ENCODE measurements around the gene NRCAM. TPM values are rescaled to one million over a fixed set of nuclear protein-coding genes. Genes with fewer than 3 reads are reported as not detected.

Gene NRCAM
- total RNA-seq, 5 donors from 2014 or later (not counting 1 experiment from before 2014, with no cell fraction given), result 3.1 to 10.7 (median 5.0) TPM

GRCh38 chr7:108419961-108420908 lies 36.0 kb downstream of the NRCAM start:
- no peak overlapping the region for H3K4me3 ChIP-seq (ENCODE audit: control insufficient read depth in 1 of 2, extremely low read depth in 1 of 2, low read length in 1 of 2)
- H3K36me3 ChIP-seq (ENCODE audit: control insufficient read depth in 2 of 2, extremely low read depth in 1 of 2, insufficient read depth in 1 of 2, low read length in 1 of 2), result no peaks in the 10 kb centered on the region
- no peak overlapping the region for H3K4me3 Mint-ChIP-seq
- no peak for DNase-seq
- 0% methylated on average over 1 of the region's 7 CpGs for WGBS (ENCODE audit: insufficient coverage)
- POLR2A ChIA-PET, result interaction anchor here in 1 of 2 donors (1.2 kb wide), 1 partner anchor 46 kb away, joined by 3 read pairs; no protein-coding TSS in a partner anchor
- H3K9me3 Mint-ChIP-seq, result no peaks in the 10 kb centered on the region
- no peak overlapping the region for H3K27ac ChIP-seq (ENCODE audit: low read length)
- no peaks in the 10 kb centered on the region for H3K4me1 ChIP-seq (ENCODE audit: control insufficient read depth in 1 of 2, extremely low read depth in 1 of 2, insufficient read depth in 2 of 2, low read length in 2 of 2)
- H3K9me3 ChIP-seq, result no peaks in the 10 kb centered on the region
- peaks cover 29 to 32% of the 10 kb centered on the region in 2 donors for H3K27me3 Mint-ChIP-seq
- CTCF ChIA-PET, result no interaction called here
- H3K36me3 Mint-ChIP-seq, result no peaks in the 10 kb centered on the region
- no peak overlapping the region for H3K27ac Mint-ChIP-seq
- ATAC-seq (replicated peaks in 1 of 4), result no peak
- H3K4me1 Mint-ChIP-seq, result peaks cover 8 to 25% (median 12%) of the 10 kb centered on the region in 3 donors
- peaks cover 0 to 5% of the 10 kb centered on the region in 2 experiments for H3K27me3 ChIP-seq (replicated peaks in 1 of 2; ENCODE audit: control insufficient read depth in 2 of 2, extremely low read depth in 1 of 2, insufficient read depth in 2 of 2, low read length in 1 of 2)

GRCh38 chr7:108418946-108419345 lies 37.3 kb downstream of the NRCAM start:
- Histone ChIP-seq H3K27ac (ENCODE audit: low read length) (no peak overlapping the region), H3K27me3 (replicated peaks in 1 of 2; ENCODE audit: control insufficient read depth in 2 of 2, extremely low read depth in 1 of 2, insufficient read depth in 2 of 2, low read length in 1 of 2) (peaks cover 0 to 3% of the 10 kb centered on the region in 2 experiments), H3K36me3 (ENCODE audit: control insufficient read depth in 2 of 2, extremely low read depth in 1 of 2, insufficient read depth in 1 of 2, low read length in 1 of 2) (no peaks in the 10 kb centered on the region), H3K4me3 (ENCODE audit: control insufficient read depth in 1 of 2, extremely low read depth in 1 of 2, low read length in 1 of 2) (no peak overlapping the region), H3K9me3 (no peaks in the 10 kb centered on the region), H3K4me1 (ENCODE audit: control insufficient read depth in 1 of 2, extremely low read depth in 1 of 2, insufficient read depth in 2 of 2, low read length in 2 of 2) (no peaks in the 10 kb centered on the region)
- H3K27me3 Mint-ChIP-seq, result peaks cover 29 to 34% of the 10 kb centered on the region in 2 donors
- ATAC-seq (replicated peaks in 1 of 4) (no peak), DNase-seq (no peak)
- H3K36me3 Mint-ChIP-seq, result no peaks in the 10 kb centered on the region
- H3K4me3 Mint-ChIP-seq, result no peak overlapping the region
- H3K4me1 Mint-ChIP-seq, result peaks cover 9 to 25% (median 12%) of the 10 kb centered on the region in 3 donors
- no peaks in the 10 kb centered on the region for H3K9me3 Mint-ChIP-seq
- H3K27ac Mint-ChIP-seq, result no peak overlapping the region
- ChIA-PET CTCF (no interaction called here), POLR2A (interaction anchor here in 1 of 2 donors (1.2 kb wide), 1 partner anchor 45 kb away, joined by 3 read pairs; no protein-coding TSS in a partner anchor)
- WGBS (ENCODE audit: insufficient coverage), result 55% methylated on average over 4 of the region's 7 CpGs

- ChIA-PET POLR2A (no interaction called here), CTCF (no interaction called here)
- ATAC-seq (replicated peaks in 1 of 4) (no peak), DNase-seq (no peak)
- no peak overlapping the region for H3K4me3 ChIP-seq (ENCODE audit: control insufficient read depth in 1 of 2, extremely low read depth in 1 of 2, low read length in 1 of 2)
- Mint-ChIP-seq H3K27ac (no peak overlapping the region), H3K4me3 (no peak overlapping the region), H3K27me3 (peaks cover 33 to 40% of the 10 kb centered on the region in 2 donors), H3K9me3 (peaks cover 0 to 7% (median 4%) of the 10 kb centered on the region in 3 donors), H3K4me1 (peaks cover 9 to 21% (median 12%) of the 10 kb centered on the region in 3 donors), H3K36me3 (no peaks in the 10 kb centered on the region)
- H3K36me3 ChIP-seq (ENCODE audit: control insufficient read depth in 2 of 2, extremely low read depth in 1 of 2, insufficient read depth in 1 of 2, low read length in 1 of 2), result no peaks in the 10 kb centered on the region
- no peak overlapping the region for H3K27ac ChIP-seq (ENCODE audit: low read length)
- H3K27me3 ChIP-seq (replicated peaks in 1 of 2; ENCODE audit: control insufficient read depth in 2 of 2, extremely low read depth in 1 of 2, insufficient read depth in 2 of 2, low read length in 1 of 2), result peaks cover 0 to 6% of the 10 kb centered on the region in 2 experiments
- no peaks in the 10 kb centered on the region for H3K4me1 ChIP-seq (ENCODE audit: control insufficient read depth in 1 of 2, extremely low read depth in 1 of 2, insufficient read depth in 2 of 2, low read length in 2 of 2)
- no peaks in the 10 kb centered on the region for H3K9me3 ChIP-seq
- 50% methylated on average over 2 of the region's 2 CpGs for WGBS (ENCODE audit: insufficient coverage)
These were observed 38.3 kb downstream of the NRCAM start for GRCh38 chr7:108417926-108418325.

DNA sequence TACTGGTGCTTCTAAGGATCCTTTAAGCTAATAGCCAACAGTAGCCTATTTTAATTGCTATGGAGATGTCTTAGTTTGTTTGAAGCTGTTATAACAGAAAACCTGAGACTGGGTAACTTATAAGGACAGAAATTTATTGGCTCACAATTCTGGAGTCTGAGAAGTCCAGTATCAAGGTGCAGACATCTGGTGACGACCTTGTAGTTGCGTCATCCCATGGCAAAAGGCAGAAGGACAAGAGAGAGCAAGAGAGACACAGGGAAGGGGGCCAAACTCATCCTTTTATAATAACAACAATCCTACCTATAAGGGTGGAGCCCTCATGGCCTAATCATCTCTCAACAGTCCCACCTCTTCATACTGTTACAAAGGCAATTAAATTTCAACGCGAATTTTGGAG lies 39.1 kb downstream of the NRCAM start:
- 90% methylated on average over 2 of the region's 4 CpGs for WGBS (ENCODE audit: insufficient coverage)
- Mint-ChIP-seq H3K4me3 (no peak overlapping the region), H3K36me3 (no peaks in the 10 kb centered on the region), H3K27ac (no peak overlapping the region), H3K9me3 (peaks cover 0 to 7% (median 4%) of the 10 kb centered on the region in 3 donors), H3K27me3 (peaks cover 33 to 40% of the 10 kb centered on the region in 2 donors), H3K4me1 (peaks cover 9 to 19% (median 12%) of the 10 kb centered on the region in 3 donors)
- DNase-seq, result no peak
- ChIA-PET CTCF (no interaction called here), POLR2A (interaction anchor here in 1 of 2 donors (0.6 kb wide), 1 partner anchor 23 kb away, joined by 4 read pairs; no protein-coding TSS in a partner anchor)
- Histone ChIP-seq H3K4me3 (ENCODE audit: control insufficient read depth in 1 of 2, extremely low read depth in 1 of 2, low read length in 1 of 2) (no peak overlapping the region), H3K27me3 (replicated peaks in 1 of 2; ENCODE audit: control insufficient read depth in 2 of 2, extremely low read depth in 1 of 2, insufficient read depth in 2 of 2, low read length in 1 of 2) (peaks cover 0 to 6% of the 10 kb centered on the region in 2 experiments), H3K27ac (ENCODE audit: low read length) (no peak overlapping the region), H3K9me3 (no peaks in the 10 kb centered on the region), H3K36me3 (ENCODE audit: control insufficient read depth in 2 of 2, extremely low read depth in 1 of 2, insufficient read depth in 1 of 2, low read length in 1 of 2) (no peaks in the 10 kb centered on the region), H3K4me1 (ENCODE audit: control insufficient read depth in 1 of 2, extremely low read depth in 1 of 2, insufficient read depth in 2 of 2, low read length in 2 of 2) (no peaks in the 10 kb centered on the region)
- no peak for ATAC-seq (replicated peaks in 1 of 4)

DNA sequence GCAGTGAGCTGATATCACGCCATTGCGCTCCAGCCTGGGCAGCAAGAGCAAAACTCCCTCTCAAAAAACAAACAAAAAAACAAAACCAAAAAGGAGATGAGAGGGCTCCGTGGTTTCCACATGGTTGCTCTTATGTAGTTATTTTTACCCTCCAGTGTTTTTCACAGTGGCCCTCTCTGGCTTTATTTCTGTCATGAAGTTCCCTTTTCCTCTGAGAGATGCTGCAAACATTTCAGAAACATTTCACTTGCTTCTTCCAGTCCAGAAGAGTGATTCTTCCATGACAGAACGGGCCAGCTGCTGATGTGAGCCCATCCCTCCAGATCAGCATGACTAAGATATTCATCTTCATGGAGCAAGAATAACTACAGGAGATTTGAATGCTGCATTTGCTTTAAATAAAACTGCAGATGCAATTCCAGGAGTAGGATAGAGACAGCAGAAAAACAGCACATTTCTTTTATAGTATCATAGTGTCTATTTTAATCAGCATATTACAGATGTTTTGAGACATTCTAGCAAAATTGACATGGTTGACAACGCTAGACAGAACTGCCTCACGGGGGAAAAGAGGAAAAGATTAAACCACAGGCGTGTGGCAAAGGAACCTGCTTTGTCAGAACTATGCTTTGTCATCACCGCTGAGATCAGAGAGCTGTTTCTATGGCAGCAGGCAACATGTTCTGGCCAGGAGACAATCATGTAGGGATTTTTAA lies 40.3 kb downstream of the NRCAM start:
- no peaks in the 10 kb centered on the region for H3K36me3 Mint-ChIP-seq
- peak in 8 of 35 experiments; percentile 4 to 32 (median 8) for DNase-seq
- peaks cover 9 to 19% (median 12%) of the 10 kb centered on the region in 3 donors for H3K4me1 Mint-ChIP-seq
- H3K27ac ChIP-seq (ENCODE audit: low read length), result no peak overlapping the region
- ChIA-PET POLR2A (no interaction called here), CTCF (no interaction called here)
- no peak overlapping the region for H3K4me3 ChIP-seq (ENCODE audit: control insufficient read depth in 1 of 2, extremely low read depth in 1 of 2, low read length in 1 of 2)
- H3K27me3 Mint-ChIP-seq, result peaks cover 33 to 40% of the 10 kb centered on the region in 2 donors
- no peaks in the 10 kb centered on the region for H3K36me3 ChIP-seq (ENCODE audit: control insufficient read depth in 2 of 2, extremely low read depth in 1 of 2, insufficient read depth in 1 of 2, low read length in 1 of 2)
- no peak overlapping the region for H3K27ac Mint-ChIP-seq
- WGBS (ENCODE audit: insufficient coverage), result 4% methylated on average over 4 of the region's 8 CpGs
- peak in 2 of 4 experiments; percentile 56 to 84 for ATAC-seq (replicated peaks in 1 of 4)
- H3K9me3 ChIP-seq, result no peaks in the 10 kb centered on the region
- H3K4me3 Mint-ChIP-seq, result no peak overlapping the region
- H3K9me3 Mint-ChIP-seq, result peaks cover 0 to 7% (median 4%) of the 10 kb centered on the region in 3 donors
- peaks cover 0 to 6% of the 10 kb centered on the region in 2 experiments for H3K27me3 ChIP-seq (replicated peaks in 1 of 2; ENCODE audit: control insufficient read depth in 2 of 2, extremely low read depth in 1 of 2, insufficient read depth in 2 of 2, low read length in 1 of 2)
- H3K4me1 ChIP-seq (ENCODE audit: control insufficient read depth in 1 of 2, extremely low read depth in 1 of 2, insufficient read depth in 2 of 2, low read length in 2 of 2), result no peaks in the 10 kb centered on the region

GRCh38 chr7:108415084-108415483 lies 41.2 kb downstream of the NRCAM start:
- ChIA-PET POLR2A (no interaction called here), CTCF (no interaction called here)
- Histone ChIP-seq H3K36me3 (ENCODE audit: control insufficient read depth in 2 of 2, extremely low read depth in 1 of 2, insufficient read depth in 1 of 2, low read length in 1 of 2) (no peaks in the 10 kb centered on the region), H3K27me3 (replicated peaks in 1 of 2; ENCODE audit: control insufficient read depth in 2 of 2, extremely low read depth in 1 of 2, insufficient read depth in 2 of 2, low read length in 1 of 2) (peaks cover 0 to 6% of the 10 kb centered on the region in 2 experiments), H3K4me1 (ENCODE audit: control insufficient read depth in 1 of 2, extremely low read depth in 1 of 2, insufficient read depth in 2 of 2, low read length in 2 of 2) (no peaks in the 10 kb centered on the region), H3K27ac (ENCODE audit: low read length) (no peak overlapping the region), H3K4me3 (ENCODE audit: control insufficient read depth in 1 of 2, extremely low read depth in 1 of 2, low read length in 1 of 2) (no peak overlapping the region), H3K9me3 (no peaks in the 10 kb centered on the region)
- no peak for DNase-seq
- WGBS (ENCODE audit: insufficient coverage), result no CpG with 5 or more reads among the region's 4 CpGs
- Mint-ChIP-seq H3K27ac (no peak overlapping the region), H3K36me3 (no peaks in the 10 kb centered on the region), H3K4me3 (no peak overlapping the region), H3K27me3 (peaks cover 27 to 35% of the 10 kb centered on the region in 2 donors), H3K4me1 (peaks cover 9 to 19% (median 12%) of the 10 kb centered on the region in 3 donors), H3K9me3 (peaks cover 0 to 7% (median 4%) of the 10 kb centered on the region in 3 donors)
- no peak for ATAC-seq (replicated peaks in 1 of 4)

Data from T-cell (primary cell).